Duodenal mucosa (tissue), 2 donors: ENCODE measurements around the gene ADGRL2.
"Not testable (repeated sequence)": the region's sequence is repeated elsewhere in the genome, so short reads cannot be mapped to it uniquely, and the experiment has no call there.

Source experiments
- H3K27ac ChIP-seq: one replicate; pipeline ENCODE4 v1.7.0; 2013; ENCODE audit warnings: low read depth, low read length
- H3K27me3 ChIP-seq, 2 donors: one replicate each; pipeline ENCODE4 v1.7.0; 2013; ENCODE audit warnings: low read length in 2 of 2, control low read depth in 1 of 2; ENCODE audit not compliant: insufficient read depth in 2 of 2, control insufficient read depth in 1 of 2
- H3K36me3 ChIP-seq, 2 donors: one replicate each; pipeline ENCODE4 v1.7.0; 2013; ENCODE audit warnings: low read length in 2 of 2, control low read depth in 1 of 2; ENCODE audit not compliant: insufficient read depth in 2 of 2, control insufficient read depth in 1 of 2
- H3K4me1 ChIP-seq, 2 donors: one replicate each; pipeline ENCODE4 v1.7.0; 2013; ENCODE audit warnings: low read length in 2 of 2, control low read depth in 1 of 2; ENCODE audit not compliant: insufficient read depth in 2 of 2, control insufficient read depth in 1 of 2
- H3K4me3 ChIP-seq, 2 donors: one replicate each; pipeline ENCODE4 v1.7.0; 2013; ENCODE audit warnings: low read length in 2 of 2, low read depth in 1 of 2
- H3K9ac ChIP-seq, 2 donors: one replicate each; pipeline ENCODE4 v1.7.0; 2013; ENCODE audit warnings: low read length in 2 of 2, low read depth in 1 of 2
- H3K9me3 ChIP-seq, 2 donors: one replicate each; pipeline ENCODE4 v1.7.0; 2013; ENCODE audit warnings: low read length in 2 of 2, control low read depth in 1 of 2; ENCODE audit not compliant: control insufficient read depth in 1 of 2

Gene ADGRL2

GRCh38 chr1:81871091-81871490, 70.4 kb downstream of the ADGRL2 start:
- H3K4me3 ChIP-seq, H3K36me3 ChIP-seq, H3K9ac ChIP-seq, H3K27me3 ChIP-seq, H3K27ac ChIP-seq, H3K4me1 ChIP-seq, H3K9me3 ChIP-seq: not testable (repeated sequence)

GRCh38 chr1:81873946-81874345, 73.2 kb downstream of the ADGRL2 start:
- Histone ChIP-seq H3K27me3 (no peaks in the 10 kb centered on the region), H3K36me3 (no peaks in the 10 kb centered on the region), H3K4me3 (no peak overlapping the region), H3K4me1 (peaks cover 0 to 7% of the 10 kb centered on the region in 2 donors), H3K9me3 (no peaks in the 10 kb centered on the region), H3K9ac (no peak overlapping the region), H3K27ac (no peak overlapping the region)

- Histone ChIP-seq H3K4me1 (peaks cover 0 to 7% of the 10 kb centered on the region in 2 donors), H3K4me3 (no peak overlapping the region), H3K27ac (no peak overlapping the region), H3K9me3 (no peaks in the 10 kb centered on the region), H3K27me3 (no peaks in the 10 kb centered on the region), H3K9ac (no peak overlapping the region), H3K36me3 (no peaks in the 10 kb centered on the region)
Observed at GRCh38 chr1:81874461-81874860, 73.7 kb downstream of the ADGRL2 start.

GRCh38 chr1:81874940-81875339, 74.2 kb downstream of the ADGRL2 start:
- Histone ChIP-seq H3K9ac (no peak overlapping the region), H3K4me1 (peaks cover 0 to 7% of the 10 kb centered on the region in 2 donors), H3K27ac (no peak overlapping the region), H3K27me3 (no peaks in the 10 kb centered on the region), H3K36me3 (no peaks in the 10 kb centered on the region), H3K4me3 (no peak overlapping the region), H3K9me3 (no peaks in the 10 kb centered on the region)

DNA sequence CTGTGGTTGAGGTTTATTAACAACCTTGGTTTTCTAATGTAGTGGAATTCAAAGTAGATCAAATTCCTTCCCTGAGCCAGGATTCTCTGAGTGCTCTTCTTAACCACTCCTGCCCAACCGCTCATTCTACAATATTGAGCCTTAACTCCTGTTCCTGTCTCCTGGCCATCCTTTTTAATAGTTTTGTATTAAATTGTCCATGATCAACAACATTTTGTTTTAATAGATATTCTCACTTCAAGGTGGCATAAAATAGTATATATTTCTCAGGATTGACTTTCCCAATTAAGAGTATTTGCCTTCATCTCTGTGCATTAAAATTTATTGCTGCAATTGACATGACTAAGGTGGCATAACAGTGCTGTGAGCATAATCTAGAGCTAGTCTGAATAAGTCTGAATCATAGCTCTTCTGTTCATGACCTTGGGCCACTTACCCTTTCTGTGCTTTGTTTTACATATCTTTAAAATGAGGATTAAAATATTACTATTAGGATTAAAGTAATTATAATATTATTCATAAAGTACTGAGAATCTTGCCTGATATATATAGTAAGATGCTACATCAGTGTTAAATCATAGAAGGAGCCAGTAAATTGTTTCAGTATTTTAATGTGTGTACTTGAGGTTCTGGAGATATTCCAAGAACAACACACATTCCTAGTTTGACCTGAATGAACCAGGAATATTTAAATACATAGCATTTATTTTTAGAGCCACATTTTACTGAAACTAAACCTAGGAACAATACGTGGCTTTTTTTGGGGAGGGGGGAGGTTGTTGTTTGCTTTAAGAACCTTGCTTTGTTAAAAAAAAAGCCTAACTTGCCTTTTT, 76.4 kb downstream of the ADGRL2 start:
- Histone ChIP-seq H3K9me3 (no peaks in the 10 kb centered on the region), H3K36me3 (no peaks in the 10 kb centered on the region), H3K27ac (no peak overlapping the region), H3K9ac (no peak overlapping the region), H3K4me1 (peaks cover 0 to 7% of the 10 kb centered on the region in 2 donors), H3K4me3 (no peak overlapping the region), H3K27me3 (no peaks in the 10 kb centered on the region)

GRCh38 chr1:81877940-81878339, 77.2 kb downstream of the ADGRL2 start:
- Histone ChIP-seq H3K27me3 (no peaks in the 10 kb centered on the region), H3K9me3 (no peaks in the 10 kb centered on the region), H3K27ac (no peak overlapping the region), H3K9ac (no peak overlapping the region), H3K4me1 (peaks cover 0 to 7% of the 10 kb centered on the region in 2 donors), H3K36me3 (no peaks in the 10 kb centered on the region), H3K4me3 (no peak overlapping the region)

GRCh38 chr1:81878538-81878937, 77.8 kb downstream of the ADGRL2 start:
- peaks cover 0 to 7% of the 10 kb centered on the region in 2 donors for H3K4me1 ChIP-seq

DNA sequence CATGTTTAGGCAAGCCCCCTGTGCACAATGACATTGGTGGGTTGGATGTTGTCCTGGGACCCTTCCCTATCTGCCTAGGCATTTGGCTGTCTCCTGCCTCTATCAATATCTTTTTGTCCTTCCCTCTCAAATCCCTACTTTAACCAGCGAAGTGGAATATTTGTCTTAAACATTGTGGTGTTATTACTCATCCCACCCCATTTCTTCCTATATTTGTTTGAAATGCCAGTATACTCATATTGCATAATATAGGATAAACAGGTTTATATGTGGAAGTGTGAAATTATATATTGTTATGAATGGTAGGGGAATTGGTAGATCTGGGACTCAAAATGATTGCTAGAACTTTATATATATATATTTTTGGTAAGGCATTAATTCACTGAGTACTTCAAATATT, 80.0 kb downstream of the ADGRL2 start:
- H3K36me3 ChIP-seq: no peaks in the 10 kb centered on the region
- no peak overlapping the region for H3K4me3 ChIP-seq
- H3K27ac ChIP-seq: no peak overlapping the region
- H3K4me1 ChIP-seq: peaks cover 0 to 7% of the 10 kb centered on the region in 2 donors
- no peak overlapping the region for H3K9ac ChIP-seq
- H3K27me3 ChIP-seq: no peaks in the 10 kb centered on the region
- H3K9me3 ChIP-seq: no peaks in the 10 kb centered on the region

More at GRCh38 chr1:81878538-81878937, 77.8 kb downstream of the ADGRL2 start:
- Histone ChIP-seq H3K27me3 (no peaks in the 10 kb centered on the region), H3K36me3 (no peaks in the 10 kb centered on the region), H3K4me3 (no peak overlapping the region), H3K9ac (no peak overlapping the region), H3K9me3 (no peaks in the 10 kb centered on the region), H3K27ac (no peak overlapping the region)

DNA sequence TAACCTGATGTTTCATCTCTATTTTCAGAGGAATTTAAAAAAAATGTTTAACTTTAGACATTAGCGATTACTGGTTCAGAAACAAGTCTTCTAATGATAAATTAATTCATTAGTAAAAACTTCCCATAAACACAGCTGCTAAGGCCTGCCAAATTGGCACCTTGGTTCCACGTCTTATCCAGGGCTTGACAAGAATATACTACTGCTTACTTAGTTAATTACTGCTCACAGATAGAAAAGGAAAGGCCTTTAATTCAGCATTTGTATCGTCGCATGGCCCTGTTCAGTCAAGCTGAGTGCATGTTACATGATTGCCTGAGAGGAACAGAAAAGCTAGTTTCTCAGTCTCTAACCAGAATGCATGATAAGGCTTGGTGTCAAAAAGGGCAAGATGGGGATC, 84.6 kb downstream of the ADGRL2 start:
- no peaks in the 10 kb centered on the region for H3K27me3 ChIP-seq
- H3K4me3 ChIP-seq: no peak overlapping the region
- H3K27ac ChIP-seq: no peak overlapping the region
- no peak overlapping the region for H3K9ac ChIP-seq
- H3K4me1 ChIP-seq: no peaks in the 10 kb centered on the region
- H3K9me3 ChIP-seq: no peaks in the 10 kb centered on the region
- H3K36me3 ChIP-seq: no peaks in the 10 kb centered on the region

DNA sequence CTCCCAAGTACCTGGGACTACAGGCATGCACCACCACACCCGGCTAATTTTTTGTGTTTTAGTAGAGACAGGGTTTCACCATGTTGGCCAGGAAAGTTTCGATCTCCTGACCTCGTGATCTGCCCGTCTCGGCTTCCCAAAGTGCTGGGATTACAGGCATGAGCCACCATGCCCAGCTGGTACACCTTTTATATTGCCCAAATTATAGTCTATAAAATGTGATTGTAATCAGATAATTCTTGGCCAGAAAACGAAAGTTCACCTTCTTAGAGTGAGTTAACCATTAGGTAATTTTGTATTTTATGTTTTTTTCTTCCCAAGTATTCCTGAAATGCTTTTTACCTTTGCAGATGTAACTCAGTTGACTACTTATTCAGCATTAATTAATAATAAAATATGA, 85.6 kb downstream of the ADGRL2 start:
- not testable (repeated sequence) for H3K9ac ChIP-seq, H3K27ac ChIP-seq, H3K4me1 ChIP-seq, H3K36me3 ChIP-seq, H3K4me3 ChIP-seq, H3K9me3 ChIP-seq, H3K27me3 ChIP-seq
